Activated CD8-positive, alpha-beta memory T cell treated with anti-CD3 and anti-CD28 coated beads, Interleukin-2, amount 50 U/mL, for 1 hour (primary cell): ENCODE results near the gene NPIPB6.
A peak's percentile ranks its signal among the peaks of the same experiment; 100 is the strongest.

Experiments
- DNase-seq: peaks from one replicate; pipeline ENCODE4 v3.0.0-alpha.2; 2020; ENCODE audit errors: extremely low read depth

NPIPB6 gene

DNA sequence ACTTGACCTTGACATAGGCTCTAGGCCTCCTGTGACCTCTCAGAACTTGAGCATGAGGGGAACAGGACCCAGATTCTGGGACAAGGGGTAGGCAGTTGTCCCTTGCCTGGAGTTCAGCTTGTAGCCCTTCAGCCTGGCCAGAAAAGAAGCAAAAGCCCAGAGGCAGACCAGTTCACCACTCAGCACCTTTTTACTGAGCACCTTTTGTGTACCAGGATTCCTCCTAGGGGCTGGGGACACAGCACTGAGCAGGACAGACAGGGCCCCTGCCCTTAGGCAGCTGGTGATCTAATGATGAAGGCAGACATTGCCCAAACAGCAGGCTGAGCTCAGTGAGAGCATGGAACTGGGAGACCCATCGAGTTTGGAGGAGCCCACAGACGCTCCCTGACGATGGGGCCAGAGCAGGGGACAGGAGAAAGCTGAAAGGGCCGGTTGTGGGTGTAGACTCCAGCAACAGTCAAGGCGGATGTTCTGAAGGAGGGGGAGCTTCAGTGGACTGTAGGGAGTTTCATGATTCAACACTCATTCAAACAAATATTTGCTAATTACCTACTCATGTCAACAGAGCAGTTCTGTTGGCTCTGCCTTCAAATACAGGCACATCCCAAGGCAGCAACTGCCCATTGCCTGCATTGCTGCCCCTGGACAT, 38.9 kb downstream of the NPIPB6 start:
- no peak for DNase-seq

DNA sequence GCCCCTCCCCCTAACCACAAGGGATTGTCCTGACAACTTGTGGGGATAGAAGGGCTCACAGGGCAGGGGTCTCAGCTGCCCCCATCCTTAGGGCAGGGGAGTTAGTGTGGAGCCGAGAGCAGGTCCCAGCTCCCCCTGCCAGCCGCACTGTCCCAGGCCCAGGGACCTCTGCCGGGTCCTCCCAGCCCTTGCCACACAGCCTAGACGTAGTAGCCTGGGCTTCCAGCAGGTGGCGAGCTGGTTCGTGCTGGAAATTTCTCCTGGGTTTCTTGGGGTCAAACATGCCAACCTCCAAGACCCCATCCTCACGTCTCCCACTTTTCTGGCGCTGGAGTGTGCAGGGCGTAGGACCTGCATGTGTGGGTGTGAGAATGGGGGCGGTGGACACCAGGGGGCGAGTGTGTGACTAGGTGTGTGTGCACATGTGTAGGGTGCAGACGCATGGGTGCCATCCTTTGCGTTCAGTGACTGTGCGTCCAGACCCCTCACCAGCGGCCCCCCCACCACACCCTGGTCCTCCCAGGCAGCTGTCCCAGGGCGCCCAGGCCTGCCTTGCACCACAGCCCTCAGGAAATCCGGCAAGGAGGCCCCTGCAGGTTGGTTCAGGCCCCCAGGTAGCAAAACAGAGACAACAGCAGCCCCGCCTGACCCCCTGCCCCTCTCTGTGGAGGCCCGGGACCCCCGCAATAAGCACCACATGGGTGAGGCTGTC, 41.5 kb downstream of the NPIPB6 start:
- DNase-seq: no peak

DNA sequence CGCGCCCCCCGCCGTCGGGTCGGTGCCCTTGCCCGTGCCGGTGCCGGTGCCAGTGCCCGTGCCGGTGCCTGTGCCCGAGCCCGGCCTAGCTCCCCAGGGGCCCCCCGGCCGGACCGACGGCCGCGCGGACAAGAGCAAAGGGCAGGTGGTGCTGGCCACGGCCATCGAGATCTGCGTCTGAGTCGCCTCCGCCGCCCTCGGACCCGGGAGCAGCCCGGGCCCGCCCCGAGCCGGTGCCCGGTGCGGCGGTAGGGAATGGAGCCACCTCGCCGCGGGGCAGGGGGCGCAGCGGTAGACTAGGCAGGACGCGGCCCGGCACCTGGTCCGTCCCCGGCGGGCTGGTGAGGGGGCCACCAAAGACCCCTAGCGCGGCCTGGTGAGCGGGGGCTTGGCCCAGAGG, 42.6 kb downstream of the NPIPB6 start:
- DNase-seq: no peak

DNA sequence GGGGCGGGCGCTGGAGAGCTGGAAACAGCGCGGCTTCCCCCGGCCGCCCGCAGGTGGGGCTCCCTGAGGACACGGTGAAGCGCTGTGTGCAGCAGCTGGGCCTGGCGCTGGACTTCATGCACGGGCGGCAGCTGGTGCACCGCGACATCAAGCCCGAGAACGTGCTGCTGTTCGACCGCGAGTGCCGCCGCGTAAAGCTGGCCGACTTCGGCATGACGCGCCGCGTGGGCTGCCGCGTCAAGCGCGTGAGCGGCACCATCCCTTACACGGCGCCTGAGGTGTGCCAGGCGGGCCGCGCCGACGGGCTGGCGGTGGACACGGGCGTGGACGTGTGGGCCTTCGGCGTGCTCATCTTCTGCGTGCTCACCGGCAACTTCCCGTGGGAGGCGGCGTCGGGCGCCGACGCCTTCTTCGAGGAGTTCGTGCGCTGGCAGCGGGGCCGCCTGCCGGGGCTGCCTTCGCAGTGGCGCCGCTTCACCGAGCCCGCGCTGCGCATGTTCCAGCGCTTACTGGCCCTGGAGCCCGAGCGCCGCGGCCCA, 43.2 kb downstream of the NPIPB6 start:
- no peak for DNase-seq

DNA sequence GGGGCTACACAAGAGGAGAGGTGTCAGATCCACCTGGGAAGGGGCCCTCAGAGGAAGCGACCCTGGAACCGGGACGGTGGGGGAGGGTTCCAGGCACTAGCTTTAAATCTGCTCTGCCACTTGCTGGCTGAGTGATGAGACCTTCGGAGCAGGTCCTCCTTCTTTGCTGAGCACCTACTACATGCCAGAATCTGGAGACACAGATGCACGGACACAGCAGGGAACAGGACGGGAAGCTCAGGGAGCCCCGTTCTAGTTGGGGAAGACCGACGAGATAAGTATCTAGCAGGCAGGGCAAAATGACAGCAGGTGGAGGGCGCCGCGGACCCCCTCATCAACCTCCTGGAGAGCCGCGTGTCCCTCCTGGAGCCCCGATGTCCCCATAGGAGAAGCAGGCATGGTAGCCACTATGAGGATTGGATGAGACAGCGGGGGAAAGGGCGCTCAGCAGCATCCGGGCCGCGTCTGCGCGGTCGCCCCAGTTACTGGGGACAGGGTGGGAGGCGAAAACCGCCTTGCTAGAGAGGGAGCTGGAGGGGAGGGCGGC, 43.8 kb downstream of the NPIPB6 start:
- DNase-seq: no peak

DNA sequence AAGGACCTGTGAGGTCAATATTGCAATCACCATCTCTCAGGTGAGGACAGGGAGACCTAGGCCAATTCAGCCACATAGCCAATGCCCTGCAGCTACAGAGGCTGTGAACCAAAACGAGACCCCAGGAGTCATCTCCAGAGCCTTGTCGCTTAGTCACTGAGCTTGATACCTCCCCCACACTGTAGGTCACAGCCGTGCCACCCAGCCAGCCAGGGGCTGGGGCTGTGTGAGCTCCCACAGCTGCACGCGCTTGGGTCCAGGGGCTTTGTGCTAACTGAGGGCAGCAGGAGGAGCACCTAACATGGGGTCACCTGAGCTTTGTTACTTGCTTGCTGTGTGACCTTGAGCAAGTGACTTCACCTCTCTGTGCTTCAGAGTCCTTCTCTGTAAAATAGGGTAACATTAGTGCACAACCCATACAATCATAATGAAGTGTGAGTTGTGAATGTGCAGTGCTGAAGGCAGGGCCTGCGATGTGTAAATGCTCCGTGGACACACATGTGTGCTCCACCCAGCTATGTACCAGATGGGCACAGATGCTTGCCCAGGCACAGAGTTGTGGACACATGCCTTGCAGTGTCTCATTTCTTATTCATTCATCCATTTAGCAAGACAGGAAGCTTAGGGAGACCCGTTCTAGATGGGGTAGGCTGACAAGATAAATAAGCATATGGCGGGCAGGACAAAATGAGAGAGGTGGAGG, 45.1 kb downstream of the NPIPB6 start:
- no peak for DNase-seq

DNA sequence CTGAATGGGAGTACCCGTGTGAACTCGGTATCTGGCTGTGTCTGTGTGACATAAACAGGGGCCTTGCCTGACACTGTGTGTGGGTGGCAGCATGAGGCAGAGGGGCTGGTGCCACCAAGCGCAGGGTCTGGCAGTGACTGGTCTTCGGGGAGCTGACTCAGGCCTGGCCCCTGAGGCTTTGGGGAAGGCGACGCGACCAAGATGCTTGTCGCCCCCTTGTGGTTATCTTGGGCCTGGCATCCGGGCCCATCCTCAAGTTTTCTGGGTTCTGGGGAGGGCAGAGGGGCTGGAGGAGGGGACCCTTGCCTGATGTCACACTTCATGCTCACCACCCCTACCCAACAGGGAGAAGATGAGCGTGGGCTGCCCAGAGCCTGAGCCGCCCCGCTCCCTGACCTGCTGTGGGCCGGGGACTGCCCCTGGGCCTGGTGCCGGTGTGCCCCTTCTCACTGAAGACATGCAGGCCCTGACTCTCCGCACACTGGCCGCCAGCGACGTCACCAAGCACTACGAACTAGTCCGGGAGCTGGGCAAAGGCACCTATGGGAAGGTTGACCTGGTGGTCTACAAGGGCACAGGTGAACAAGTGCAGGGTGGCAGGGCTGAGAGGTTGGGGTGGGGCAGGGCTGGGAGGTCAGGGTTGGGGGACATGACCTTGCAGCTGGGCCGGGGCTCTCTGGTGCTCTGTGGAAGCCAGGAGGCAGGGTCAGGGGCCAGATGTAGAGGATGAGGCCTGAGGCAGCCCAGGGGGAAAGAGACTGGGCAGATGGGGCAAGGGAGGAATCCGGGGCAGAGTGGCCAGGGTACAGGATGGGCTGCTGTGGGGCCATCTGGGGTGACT, 46.0 kb downstream of the NPIPB6 start:
- peak; percentile 43 for DNase-seq

DNA sequence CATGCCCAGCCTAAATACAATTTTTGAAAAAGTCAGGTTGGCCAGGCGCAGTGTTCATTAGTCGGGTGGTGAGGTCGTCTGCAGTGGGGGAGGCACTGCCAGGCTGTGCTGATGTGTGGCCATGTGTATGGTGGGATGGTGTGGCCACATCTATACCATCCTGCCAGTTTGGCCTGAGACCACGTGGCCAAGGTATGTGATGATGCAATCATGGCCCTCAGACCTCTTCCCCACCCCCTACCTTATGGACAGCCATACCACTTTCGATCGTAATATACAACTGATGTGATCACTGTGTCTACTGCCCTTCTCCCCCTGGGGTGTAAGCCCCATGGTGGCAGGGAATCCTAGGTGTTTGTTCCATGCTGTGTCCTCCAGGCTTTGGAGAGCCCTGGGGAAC, 47.3 kb downstream of the NPIPB6 start:
- no peak for DNase-seq

DNA sequence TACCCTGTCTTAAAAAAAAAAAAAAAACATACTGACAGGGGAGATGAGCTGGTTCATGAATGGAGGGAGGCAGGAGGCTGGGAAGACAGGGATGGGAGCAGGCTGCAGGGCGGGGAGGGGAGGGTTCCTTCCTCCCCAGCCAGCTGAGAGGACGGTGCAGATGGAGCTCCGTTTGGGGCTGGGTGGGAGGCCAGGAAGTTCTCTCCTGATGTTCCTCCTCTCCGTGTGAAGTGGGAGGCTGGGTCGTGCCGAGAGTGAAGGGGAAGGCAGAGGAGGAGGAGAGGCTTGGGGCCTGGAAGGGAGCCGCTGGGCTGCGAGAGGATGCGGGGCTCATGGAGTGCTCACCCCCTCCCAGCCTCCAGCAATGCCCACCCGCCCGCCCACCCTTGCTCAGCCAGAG, 49.7 kb downstream of the NPIPB6 start:
- no peak for DNase-seq

DNA sequence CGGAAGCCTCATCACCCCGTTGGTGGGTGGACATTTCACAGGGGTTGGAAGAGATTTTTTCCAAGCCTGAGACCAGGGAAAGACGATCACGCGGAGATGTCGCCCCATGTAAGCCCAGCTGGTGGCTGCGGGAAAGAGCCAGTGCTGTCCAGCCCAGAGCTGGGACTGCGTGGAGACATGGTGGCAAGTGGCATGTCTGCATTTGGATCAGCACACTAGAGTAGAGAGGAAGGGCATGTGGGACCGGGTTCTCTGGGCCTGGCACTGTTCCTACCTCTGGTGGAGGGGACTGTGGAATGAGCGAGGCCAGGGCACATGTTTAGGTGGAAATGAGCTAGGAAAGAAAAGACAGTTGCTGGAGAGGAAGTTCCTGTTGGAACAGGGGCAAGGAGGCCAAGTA, 51.0 kb downstream of the NPIPB6 start:
- no peak for DNase-seq

DNA sequence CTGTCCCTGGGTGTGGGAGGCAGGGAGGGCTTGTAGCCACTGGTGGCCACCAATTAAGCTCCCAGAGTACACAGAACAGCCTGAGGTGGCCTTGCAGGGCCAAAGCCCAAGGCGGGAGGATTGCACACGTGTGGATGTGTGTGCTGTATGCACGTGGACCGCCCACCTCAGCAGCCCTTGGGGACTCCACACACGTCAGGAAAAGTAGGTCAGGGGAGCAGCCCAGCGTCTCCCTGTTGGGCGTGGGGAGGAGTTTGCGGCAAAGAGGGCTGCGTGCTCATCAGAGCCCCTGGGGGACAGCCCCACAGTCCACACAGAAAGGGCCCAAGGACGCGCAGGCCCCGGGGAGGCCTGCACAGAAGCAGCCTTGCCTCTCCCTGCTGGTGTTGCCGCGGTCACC, 51.4 kb downstream of the NPIPB6 start:
- DNase-seq: no peak

DNA sequence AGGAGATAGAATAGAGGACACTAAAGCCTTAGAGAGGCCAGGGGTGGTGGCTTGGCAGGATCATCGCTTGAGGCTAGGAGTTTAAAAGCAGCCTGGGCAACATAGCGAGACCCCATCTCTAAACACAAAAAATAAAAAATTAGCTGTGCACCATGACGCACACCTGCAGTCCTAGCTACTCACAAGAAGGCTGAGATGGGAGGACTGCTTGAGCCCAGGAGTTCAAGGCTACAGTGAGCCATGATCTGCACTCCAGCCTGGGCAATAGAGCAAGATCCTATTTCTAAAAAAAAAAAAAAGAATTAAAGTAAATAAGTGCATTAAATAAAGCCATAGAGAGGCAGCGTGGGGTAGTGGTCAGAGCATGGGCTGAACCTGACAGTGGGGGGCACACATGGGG, 51.9 kb downstream of the NPIPB6 start:
- DNase-seq: no peak

DNA sequence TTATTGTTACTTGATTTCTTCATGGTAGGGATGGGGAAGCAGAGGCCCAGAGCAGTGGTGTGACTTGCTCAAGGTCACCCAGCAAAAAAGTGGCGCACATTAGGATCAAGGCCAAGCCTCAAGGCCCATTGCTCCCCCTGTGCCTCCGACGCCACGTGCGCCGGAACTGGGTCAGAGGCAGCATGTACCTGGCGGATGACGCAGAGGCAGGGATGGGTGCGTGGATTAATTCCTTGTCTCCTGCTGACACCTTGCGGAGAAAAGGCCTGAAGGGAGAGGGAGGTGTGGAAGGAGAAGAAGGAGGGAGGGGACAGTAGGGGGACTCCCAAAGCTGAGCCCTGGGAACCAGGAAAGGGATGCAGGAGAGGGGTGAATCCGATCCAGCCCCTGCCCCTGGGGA, 52.5 kb downstream of the NPIPB6 start:
- DNase-seq: no peak

DNA sequence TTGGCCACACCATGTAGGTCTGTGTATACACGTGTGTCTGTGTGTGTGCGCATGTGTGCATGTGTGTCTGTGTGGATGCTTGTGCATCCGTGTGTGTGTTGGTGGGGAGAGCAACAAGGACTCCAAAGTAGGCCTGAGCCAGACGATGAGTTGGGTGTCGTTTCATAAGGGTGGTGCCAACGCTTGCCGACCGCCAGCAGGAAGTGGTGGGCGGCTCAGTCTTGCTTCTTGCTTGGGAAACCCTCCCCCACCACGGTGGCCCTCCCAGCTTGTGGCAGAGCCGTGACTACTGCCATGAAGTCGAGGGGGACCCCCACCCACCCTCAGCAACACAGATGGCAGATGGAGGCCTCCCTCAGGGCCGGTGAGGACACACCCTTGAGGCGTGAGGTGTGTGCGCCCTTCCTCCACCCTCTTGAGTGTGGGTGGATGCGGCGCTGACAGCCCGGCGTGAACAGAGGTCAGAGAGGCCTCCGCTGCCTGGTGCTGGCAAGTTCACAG, 53.4 kb downstream of the NPIPB6 start:
- peak; percentile 85 for DNase-seq

DNA sequence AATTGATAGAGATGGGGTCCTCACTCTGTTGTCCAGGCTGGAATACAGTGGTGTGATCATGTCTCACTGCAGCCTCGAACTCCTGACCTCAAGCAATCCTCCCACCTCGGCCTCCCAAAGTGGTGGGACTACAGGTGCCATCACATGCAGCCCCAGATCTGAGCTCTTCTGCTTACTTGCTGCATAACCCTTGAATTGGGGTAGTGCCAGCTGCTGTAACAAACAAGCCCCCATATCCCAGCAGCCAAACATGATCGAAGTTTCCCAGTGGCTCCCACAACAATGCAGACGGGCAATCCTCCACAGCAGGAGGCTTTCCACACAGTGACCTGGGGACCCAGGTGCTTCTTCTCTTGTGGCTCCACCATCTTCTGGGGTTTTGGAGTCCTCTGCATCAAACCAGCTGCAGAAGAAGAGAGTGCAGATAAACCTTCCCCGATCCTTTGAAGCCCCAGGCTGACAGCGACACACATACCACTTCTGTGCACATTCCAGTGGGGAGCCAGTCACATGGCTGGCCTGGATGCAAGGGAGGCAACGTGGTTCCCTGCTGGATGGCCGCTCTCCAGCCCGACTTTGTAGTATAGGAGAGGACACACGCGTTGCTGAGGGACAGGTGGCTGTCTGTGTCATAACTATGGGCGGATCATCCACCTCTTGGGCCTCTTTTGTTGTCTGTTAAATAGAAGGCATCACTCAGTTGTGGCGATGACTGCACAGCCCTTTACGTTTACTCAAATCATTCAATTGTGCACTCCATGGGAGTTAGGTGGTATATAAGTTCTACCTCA, 54.3 kb downstream of the NPIPB6 start:
- no peak for DNase-seq

DNA sequence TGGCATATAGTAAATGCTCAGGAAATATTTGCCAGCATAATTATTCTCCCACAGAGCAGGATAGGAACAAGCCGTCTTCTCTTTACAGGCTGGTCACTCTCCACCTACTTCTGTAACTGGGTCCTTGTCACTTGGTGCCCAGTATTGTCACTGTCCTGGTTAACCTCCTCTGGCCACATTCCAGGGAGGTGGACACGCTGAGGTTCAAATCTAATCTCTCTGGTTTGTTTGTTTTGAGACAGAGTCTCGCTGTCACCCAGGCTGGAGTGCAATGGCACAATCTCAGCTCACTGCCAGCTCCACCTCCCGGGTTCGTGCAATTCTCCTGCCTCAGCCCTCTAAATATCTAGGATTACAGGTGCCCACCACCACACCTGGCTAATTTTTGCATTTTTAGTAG, 55.4 kb downstream of the NPIPB6 start:
- DNase-seq: no peak

DNA sequence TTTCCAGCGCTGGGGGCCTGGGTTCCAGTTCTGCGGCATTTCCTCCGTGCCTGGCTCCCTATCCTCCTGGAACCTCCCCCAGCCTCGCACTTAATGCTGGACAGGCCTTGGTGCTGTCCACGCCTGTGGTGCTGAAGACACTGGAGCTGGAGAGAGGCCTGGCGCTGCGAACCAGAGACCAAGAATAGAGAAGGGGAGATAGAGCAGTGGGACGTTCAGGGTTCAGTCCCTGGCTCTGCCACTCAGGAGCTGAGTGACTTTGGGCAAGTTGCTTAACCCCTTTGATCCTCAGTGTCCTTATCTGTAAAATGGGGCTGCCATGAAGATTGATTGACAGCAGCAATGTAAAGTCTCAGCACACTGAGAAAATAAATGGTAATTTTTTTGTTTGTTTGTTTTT, 59.1 kb downstream of the NPIPB6 start:
- DNase-seq: no peak

DNA sequence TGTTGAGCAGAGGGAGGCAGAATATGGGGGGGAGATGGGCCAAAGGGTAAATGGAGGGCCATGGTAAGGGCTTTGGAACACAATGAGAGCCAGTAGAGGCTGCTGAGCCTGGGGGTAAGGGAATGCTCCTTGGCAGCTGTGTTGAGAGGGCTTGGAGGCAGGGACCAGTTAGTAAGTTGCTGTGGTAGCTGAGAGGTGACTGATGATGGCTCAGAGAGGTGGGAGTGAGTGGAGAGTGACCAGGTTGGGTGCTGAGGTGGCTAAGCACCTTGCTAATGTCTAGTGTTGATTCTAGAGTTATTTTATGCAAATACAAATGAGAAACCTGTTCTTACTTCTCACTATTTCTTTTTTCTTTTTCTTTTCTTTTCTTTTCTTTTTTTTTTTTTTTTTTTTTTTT, 60.2 kb downstream of the NPIPB6 start:
- DNase-seq: no peak

DNA sequence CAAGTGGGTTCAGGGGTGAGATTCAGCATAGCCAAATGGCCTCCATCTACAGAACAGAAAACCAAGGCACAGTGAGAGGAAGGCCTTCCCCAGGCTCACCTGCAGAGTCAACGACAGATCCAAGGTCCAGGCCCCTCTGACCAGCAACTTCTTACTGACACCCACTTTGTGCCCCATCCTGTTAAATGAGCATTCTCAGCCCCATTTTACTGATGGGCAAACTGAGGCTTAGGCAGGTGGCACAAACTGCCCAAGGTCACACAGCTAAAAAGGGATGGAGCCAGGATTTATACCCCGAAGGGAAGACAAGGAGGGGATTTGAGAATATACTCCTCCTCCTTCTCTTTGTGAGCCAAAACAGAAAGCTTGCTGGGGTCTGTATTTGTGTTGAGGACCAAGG, 61.7 kb downstream of the NPIPB6 start:
- no peak for DNase-seq

DNA sequence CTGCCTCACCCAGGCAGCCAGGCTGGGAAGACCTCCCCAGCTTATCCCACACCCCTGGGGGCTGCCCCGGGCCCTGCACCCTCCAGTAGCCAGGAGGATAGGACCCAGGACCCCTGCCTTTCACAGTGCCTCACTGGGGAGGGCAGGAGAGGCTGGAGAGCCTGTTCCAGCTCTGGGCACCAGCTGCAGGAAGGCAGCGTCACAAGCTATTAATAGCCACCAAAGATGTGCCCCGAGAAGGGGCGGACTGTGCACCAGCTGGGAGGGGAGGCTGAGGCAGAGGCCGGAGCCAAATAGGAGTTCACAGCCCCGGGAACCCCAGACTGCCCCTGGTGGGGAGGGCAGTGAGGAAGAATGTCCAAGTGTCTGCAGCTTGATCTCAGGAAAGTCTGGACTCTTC, 62.2 kb downstream of the NPIPB6 start:
- no peak for DNase-seq

DNA sequence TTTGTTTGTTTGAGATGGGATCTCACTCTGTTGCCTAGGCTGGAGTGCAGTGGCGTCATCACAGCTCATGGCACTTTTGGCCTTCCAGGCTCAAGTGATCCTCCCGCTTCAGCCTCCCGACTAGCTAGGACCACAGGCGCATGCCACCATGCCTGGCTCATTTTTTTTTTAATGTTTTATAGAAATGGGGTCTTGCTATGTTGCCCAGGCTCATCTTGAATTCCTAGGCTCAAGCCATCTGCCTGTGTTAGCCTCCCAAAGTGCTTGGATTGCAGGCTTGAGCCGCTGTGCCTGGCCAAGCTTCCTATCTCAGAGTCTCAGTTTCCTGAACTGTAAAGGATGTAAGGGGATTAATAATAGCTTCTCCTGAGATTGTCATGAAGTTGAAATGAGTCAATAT, 63.0 kb downstream of the NPIPB6 start:
- no peak for DNase-seq
